ENCODE data around the gene WDR82.

DNA sequence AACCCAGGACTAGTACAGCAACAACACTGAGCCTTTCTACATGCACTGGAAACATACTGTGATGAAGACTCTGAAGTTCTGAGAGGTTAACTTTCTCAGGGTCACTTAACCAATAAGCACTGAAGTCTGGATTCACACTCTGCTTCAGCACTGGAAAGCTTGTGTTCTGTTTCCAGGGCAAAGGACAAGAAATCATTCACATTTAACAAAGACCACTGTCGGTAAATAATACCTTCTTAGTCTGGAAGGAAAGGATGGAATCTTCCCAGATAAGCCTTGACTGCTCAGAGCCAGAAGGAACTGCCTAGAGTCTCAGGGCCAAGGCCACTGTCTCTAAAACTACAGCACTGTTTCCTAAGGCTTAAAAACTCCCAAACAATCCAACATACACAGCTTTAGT is 4.9 kb upstream of the WDR82 start:
- TF ChIP-seq, protein P1, sequence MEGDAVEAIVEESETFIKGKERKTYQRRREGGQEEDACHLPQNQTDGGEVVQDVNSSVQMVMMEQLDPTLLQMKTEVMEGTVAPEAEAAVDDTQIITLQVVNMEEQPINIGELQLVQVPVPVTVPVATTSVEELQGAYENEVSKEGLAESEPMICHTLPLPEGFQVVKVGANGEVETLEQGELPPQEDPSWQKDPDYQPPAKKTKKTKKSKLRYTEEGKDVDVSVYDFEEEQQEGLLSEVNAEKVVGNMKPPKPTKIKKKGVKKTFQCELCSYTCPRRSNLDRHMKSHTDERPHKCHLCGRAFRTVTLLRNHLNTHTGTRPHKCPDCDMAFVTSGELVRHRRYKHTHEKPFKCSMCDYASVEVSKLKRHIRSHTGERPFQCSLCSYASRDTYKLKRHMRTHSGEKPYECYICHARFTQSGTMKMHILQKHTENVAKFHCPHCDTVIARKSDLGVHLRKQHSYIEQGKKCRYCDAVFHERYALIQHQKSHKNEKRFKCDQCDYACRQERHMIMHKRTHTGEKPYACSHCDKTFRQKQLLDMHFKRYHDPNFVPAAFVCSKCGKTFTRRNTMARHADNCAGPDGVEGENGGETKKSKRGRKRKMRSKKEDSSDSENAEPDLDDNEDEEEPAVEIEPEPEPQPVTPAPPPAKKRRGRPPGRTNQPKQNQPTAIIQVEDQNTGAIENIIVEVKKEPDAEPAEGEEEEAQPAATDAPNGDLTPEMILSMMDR (conservative IDR thresholded peaks at IDR 0.05 in 1 of 2, IDR thresholded peaks at IDR 0.05 in 1 of 2; ENCODE audit: low read depth in 1 of 2, low read length in 2 of 2), result no peak
- no peak for TF ChIP-seq EZH2 (IDR thresholded peaks at IDR 0.05; ENCODE audit: low read length, missing control alignments)

Measured in fibroblast of lung (primary cell).